ENCODE measurements around the gene TMEM178B. TPM values are rescaled to one million over a fixed set of nuclear protein-coding genes. Genes with fewer than 3 reads are reported as not detected.

Gene TMEM178B
- total and polyA plus RNA-seq, 2 donors (not counting 1 experiment from before 2014, with no cell fraction given): 0.28 to 0.96 TPM

GRCh38 chr7:141339603-141340002, 265.7 kb downstream of the TMEM178B start:
- Histone ChIP-seq H3K9me3 (ENCODE audit: control extremely low read depth in 1 of 3, control insufficient read depth in 2 of 3, insufficient read depth in 1 of 3, low read length in 2 of 3) (no peaks in the 10 kb centered on the region), H3K27ac (ENCODE audit: low read length in 2 of 2) (no peak overlapping the region), H2AFZ (ENCODE audit: insufficient read depth, low read depth, low read length, poor library complexity, severe bottlenecking) (no peak overlapping the region), H3K4me1 (ENCODE audit: control insufficient read depth in 2 of 2, insufficient read depth in 2 of 2, low read length in 2 of 2) (no peaks in the 10 kb centered on the region), H3K4me2 (replicated peaks; ENCODE audit: low read depth, low read length, poor library complexity, severe bottlenecking) (no peak overlapping the region), H3K4me3 (ENCODE audit: control extremely low read depth in 1 of 5, extremely low read depth in 1 of 5, insufficient read depth in 1 of 5, low read depth in 2 of 5, low read length in 4 of 5) (no peak overlapping the region), H3K9ac (ENCODE audit: low read length) (no peak overlapping the region), H3K27me3 (replicated peaks in 1 of 4; ENCODE audit: control extremely low read depth in 1 of 4, control insufficient read depth in 3 of 4, insufficient read depth in 4 of 4, low read length in 3 of 4) (no peaks in the 10 kb centered on the region), H3K79me2 (ENCODE audit: control insufficient read depth, insufficient read depth, low read length) (no peaks in the 10 kb centered on the region), H4K20me1 (ENCODE audit: control insufficient read depth, insufficient read depth, low read length, poor library complexity, severe bottlenecking) (no peaks in the 10 kb centered on the region), H3K36me3 (replicated peaks in 1 of 2; ENCODE audit: control extremely low read depth in 1 of 2, control insufficient read depth in 1 of 2, extremely low read depth in 1 of 2, insufficient read depth in 2 of 2, low read length in 1 of 2) (no peaks in the 10 kb centered on the region)
- ChIA-PET CTCF (no interaction called here), POLR2A (no interaction called here)
- 25% methylated on average over 1 of the region's 1 CpG for WGBS (ENCODE audit: insufficient coverage)
- Mint-ChIP-seq H3K27ac (no peak overlapping the region), H3K27me3 (peaks cover 6% of the 10 kb centered on the region), H3K9me3 (ENCODE audit: insufficient read depth) (no peaks in the 10 kb centered on the region), H3K4me3 (no peak overlapping the region), H3K4me1 (no peaks in the 10 kb centered on the region)
- DNase-seq (no peak), ATAC-seq (ENCODE audit: low read depth) (no peak)
- intact Hi-C loops (cut with micrococcal nuclease): no loop called here
- TF ChIP-seq EZH2 (IDR thresholded peaks at IDR 0.05; ENCODE audit: borderline replicate concordance, insufficient read depth, low read depth, low read length, poor library complexity, severe bottlenecking): no peak
- no peak for TF ChIP-seq CTCF (IDR thresholded peaks at IDR 0.05)

- H3K4me1 Mint-ChIP-seq: no peaks in the 10 kb centered on the region
- intact Hi-C loops (cut with micrococcal nuclease): no loop called here
- no peak overlapping the region for H3K27ac ChIP-seq (ENCODE audit: low read length in 2 of 2)
- no peak for TF ChIP-seq EZH2 (IDR thresholded peaks at IDR 0.05; ENCODE audit: borderline replicate concordance, insufficient read depth, low read depth, low read length, poor library complexity, severe bottlenecking)
- TF ChIP-seq CTCF (IDR thresholded peaks at IDR 0.05): no peak
- H3K4me2 ChIP-seq (replicated peaks; ENCODE audit: low read depth, low read length, poor library complexity, severe bottlenecking): no peak overlapping the region
- no peak overlapping the region for H3K27ac Mint-ChIP-seq
- H3K4me1 ChIP-seq (ENCODE audit: control insufficient read depth in 2 of 2, insufficient read depth in 2 of 2, low read length in 2 of 2): no peaks in the 10 kb centered on the region
- H3K27me3 ChIP-seq (replicated peaks in 1 of 4; ENCODE audit: control extremely low read depth in 1 of 4, control insufficient read depth in 3 of 4, insufficient read depth in 4 of 4, low read length in 3 of 4): no peaks in the 10 kb centered on the region
- no peaks in the 10 kb centered on the region for H3K79me2 ChIP-seq (ENCODE audit: control insufficient read depth, insufficient read depth, low read length)
- peaks cover 6% of the 10 kb centered on the region for H3K27me3 Mint-ChIP-seq
- H3K4me3 ChIP-seq (ENCODE audit: control extremely low read depth in 1 of 5, extremely low read depth in 1 of 5, insufficient read depth in 1 of 5, low read depth in 2 of 5, low read length in 4 of 5): no peak overlapping the region
- WGBS (ENCODE audit: insufficient coverage): 40% methylated on average over 1 of the region's 4 CpGs
- no peaks in the 10 kb centered on the region for H3K9me3 Mint-ChIP-seq (ENCODE audit: insufficient read depth)
- POLR2A ChIA-PET: no interaction called here
- H3K9me3 ChIP-seq (ENCODE audit: control extremely low read depth in 1 of 3, control insufficient read depth in 2 of 3, insufficient read depth in 1 of 3, low read length in 2 of 3): no peaks in the 10 kb centered on the region
- no peak overlapping the region for H2AFZ ChIP-seq (ENCODE audit: insufficient read depth, low read depth, low read length, poor library complexity, severe bottlenecking)
- no peak overlapping the region for H3K9ac ChIP-seq (ENCODE audit: low read length)
- CTCF ChIA-PET: no interaction called here
- no peak for ATAC-seq (ENCODE audit: low read depth)
- no peak overlapping the region for H3K4me3 Mint-ChIP-seq
- H4K20me1 ChIP-seq (ENCODE audit: control insufficient read depth, insufficient read depth, low read length, poor library complexity, severe bottlenecking): no peaks in the 10 kb centered on the region
- DNase-seq: no peak
- no peaks in the 10 kb centered on the region for H3K36me3 ChIP-seq (replicated peaks in 1 of 2; ENCODE audit: control extremely low read depth in 1 of 2, control insufficient read depth in 1 of 2, extremely low read depth in 1 of 2, insufficient read depth in 2 of 2, low read length in 1 of 2)
Measured at GRCh38 chr7:141340991-141341390, 267.1 kb downstream of the TMEM178B start.

All from B cell (primary cell).